K562 (cell line): Measurements from ENCODE around the gene CNTFR. TPM values are rescaled to one million over a fixed set of nuclear protein-coding genes. Genes with fewer than 3 reads are reported as not detected.

Experiments
- BRF1 ChIP-seq: IDR thresholded peaks from 3 replicates; pipeline ENCODE4 v1.6.1; 2011; ENCODE audit warnings: borderline replicate concordance, mild to moderate bottlenecking; ENCODE audit not compliant: insufficient read length; ENCODE audit errors: extremely low read depth
- FOXP4 ChIP-seq: sonication (generic); formaldehyde crosslinking; IDR thresholded peaks from 2 replicates; pipeline ENCODE4 v1.8.0; 2022; ENCODE audit warnings: mild to moderate bottlenecking, missing genetic modification reagents, borderline replicate concordance
- KHSRP ChIP-seq: fragments of 450-650 bp; IDR thresholded peaks from 2 replicates; pipeline ENCODE4 v1.6.1; 2017
- MLX ChIP-seq, 2 experiments: fragments of 450-650 bp in 1 of 2; sonication (generic) in 1 of 2; formaldehyde crosslinking; conservative IDR thresholded peaks; 2 replicates each; pipeline versions ENCODE4 v1.4.0 to v1.8.1; 2020 to 2022; ENCODE audit warnings: mild to moderate bottlenecking in 1 of 2, missing genetic modification reagents in 1 of 2
- NR3C1 ChIP-seq: sonication (generic); formaldehyde crosslinking; IDR thresholded peaks from 2 replicates; pipeline ENCODE4 v1.8.1; 2022; ENCODE audit warnings: missing genetic modification reagents
- POLR3A ChIP-seq: IDR thresholded peaks from 2 replicates; pipeline ENCODE4 v1.6.1; 2011; ENCODE audit warnings: borderline replicate concordance, mild to moderate bottlenecking, moderate library complexity; ENCODE audit not compliant: insufficient read length, insufficient read depth; ENCODE audit errors: extremely low read depth
- STAT5B ChIP-seq: fragments of 250-450 bp; sonication (Bioruptor Pico); IDR thresholded peaks from 2 replicates; pipeline ENCODE4 v1.8.0; 2021; ENCODE audit warnings: mild to moderate bottlenecking, inconsistent platforms
- XRCC4 ChIP-seq: IDR thresholded peaks from one replicate; pipeline ENCODE4 v1.6.1; 2011; ENCODE audit not compliant: insufficient read depth, insufficient read length; ENCODE audit errors: extremely low read depth
- ZNF609 ChIP-seq: sonication (generic); formaldehyde crosslinking; IDR thresholded peaks from 2 replicates; pipeline ENCODE4 v1.8.1; 2023; ENCODE audit warnings: missing genetic modification reagents, mild to moderate bottlenecking, borderline replicate concordance
- polyA plus RNA-seq, 8 experiments: library from polyadenylated mRNA; depleted of rRNA in 4 of 8; stranded (reverse) in 5 of 8; unstranded in 3 of 8; fragments of >200 nt; fragmentation: Nextera tagmentation in 2 of 8; fragmentation: Illumina TruSeq in 1 of 8; extraction: Ambion mirVana in 2 of 8; extraction: Trizol in 1 of 8; gene quantifications; 2 replicates each; pipeline versions ENCODE4 v1.2.1 to v1.2.3, GENCODE V29; 2011 to 2014; ENCODE audit warnings: inconsistent platforms in 1 of 8, missing spikeins in 1 of 8
- total RNA-seq, 7 experiments: library from RNA; depleted of rRNA in 6 of 7; stranded (reverse); fragments of >200 nt in 6 of 7; fragmentation: Illumina TruSeq in 2 of 7; extraction: Trizol in 2 of 7; gene quantifications; 2 replicates each; pipeline versions ENCODE4 v1.2.1 to v1.2.3, GENCODE V29; 2011 to 2021; ENCODE audit warnings: low replicate concordance in 1 of 7

The CNTFR gene
- total and polyA plus RNA-seq, 9 of the 15 experiments (the other 6 are each of a cell fraction or from before 2014, with no cell fraction given): not detected

- no peak for TF ChIP-seq ZNF609 (CRISPR knock-in tag)
- TF ChIP-seq STAT5B: no peak
- TF ChIP-seq MLX (CRISPR knock-in tag; conservative IDR thresholded peaks at IDR 0.05): no peak
- TF ChIP-seq KHSRP: no peak
- no peak for TF ChIP-seq NR3C1
- no peak for TF ChIP-seq POLR3A
- TF ChIP-seq BRF1: no peak
- no peak for TF ChIP-seq XRCC4
- TF ChIP-seq FOXP4 (CRISPR knock-in tag): no peak
- TF ChIP-seq, all 486 proteins: peak for 0
These were observed 69.4 kb downstream of the CNTFR start (continued) for GRCh38 chr9:34520096-34520495.
